HG02759 (cell line): ENCODE measurements around the gene DPH6.

Experiments used
- ATAC-seq: cut with Tn5 transposase; IDR thresholded peaks from one replicate; pipeline ENCODE4 v1.9.1; 2021; ENCODE audit warnings: mild to moderate bottlenecking, moderate library complexity; ENCODE audit not compliant: unreplicated experiment

DPH6 gene

DNA sequence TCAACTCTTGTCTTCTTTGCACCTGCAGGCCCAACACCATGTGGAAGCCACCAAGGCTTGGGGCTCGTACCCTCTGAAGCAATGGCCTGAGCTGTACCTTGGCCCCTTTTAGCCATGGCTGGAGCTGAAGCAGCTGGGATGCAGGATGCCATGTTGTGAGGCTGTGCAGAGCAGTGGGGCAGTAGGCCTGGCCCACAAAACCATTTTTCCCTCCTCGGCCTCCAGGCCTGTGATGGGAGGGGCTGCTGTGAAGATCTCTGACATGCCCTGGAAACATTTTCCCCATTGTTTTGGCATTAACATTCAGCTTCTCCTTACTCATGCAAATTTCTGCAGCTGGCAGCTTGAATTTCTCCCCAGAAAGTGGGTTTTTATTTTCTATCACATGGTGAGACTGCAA lies 58.5 kb downstream of the DPH6 start:
- no peak for ATAC-seq

DNA sequence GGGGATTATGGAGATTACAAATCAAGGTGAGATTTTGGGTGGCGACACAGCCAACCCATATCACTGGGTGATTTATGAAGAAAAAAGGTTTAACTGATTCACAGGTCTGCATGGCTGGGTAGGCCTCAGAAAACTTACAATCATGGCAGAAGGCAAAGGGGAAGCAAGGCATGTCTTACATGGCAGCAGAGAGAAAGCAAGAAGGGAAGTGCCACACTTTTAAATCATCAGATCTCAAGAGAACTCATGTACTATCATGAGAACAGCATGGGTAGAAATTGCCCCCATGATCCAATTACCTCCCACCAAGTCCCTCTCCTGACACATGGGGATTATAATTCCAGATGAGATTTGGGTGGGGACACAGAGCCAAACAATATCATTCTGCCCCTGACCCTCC lies 59.7 kb downstream of the DPH6 start:
- ATAC-seq: no peak

- ATAC-seq: no peak
Observed at GRCh38 chr15:35485411-35485810, 60.6 kb downstream of the DPH6 start.

DNA sequence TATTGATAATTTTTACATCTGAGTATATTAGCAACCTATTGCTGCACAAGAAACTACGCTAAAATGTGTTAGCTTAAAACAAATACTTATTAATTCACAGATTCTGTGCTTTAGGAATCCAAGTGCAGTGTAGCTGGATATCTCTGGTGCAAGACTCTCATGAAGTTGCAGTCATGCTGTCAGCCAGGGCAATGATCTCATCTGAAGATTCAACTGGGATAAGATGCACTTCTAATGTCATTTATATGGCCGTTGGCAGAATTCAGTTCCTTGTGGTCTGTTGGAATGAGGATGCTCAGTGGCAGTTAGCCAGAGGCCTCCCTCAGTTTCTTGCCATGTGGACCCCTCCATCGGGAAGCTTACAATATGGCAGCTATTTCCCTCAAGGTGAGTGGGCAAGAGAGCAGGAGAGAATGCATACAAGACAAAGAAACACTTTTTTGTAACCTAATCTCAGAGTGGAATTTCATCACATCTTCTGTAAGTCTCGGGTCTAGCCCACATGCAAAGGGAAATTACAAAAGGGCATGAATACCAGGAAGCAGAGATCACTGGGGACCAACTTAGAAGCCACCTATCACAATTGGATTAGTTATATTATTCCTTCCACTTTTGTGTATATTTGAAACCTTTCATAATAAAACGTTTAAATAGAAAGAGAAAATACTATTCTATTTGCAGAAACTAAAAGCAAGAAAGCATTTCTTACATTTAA lies 61.6 kb downstream of the DPH6 start:
- ATAC-seq: no peak

GRCh38 chr15:35481992-35482391 lies 64.0 kb downstream of the DPH6 start:
- ATAC-seq: no peak

GRCh38 chr15:35481064-35481463 lies 64.9 kb downstream of the DPH6 start:
- no peak for ATAC-seq

DNA sequence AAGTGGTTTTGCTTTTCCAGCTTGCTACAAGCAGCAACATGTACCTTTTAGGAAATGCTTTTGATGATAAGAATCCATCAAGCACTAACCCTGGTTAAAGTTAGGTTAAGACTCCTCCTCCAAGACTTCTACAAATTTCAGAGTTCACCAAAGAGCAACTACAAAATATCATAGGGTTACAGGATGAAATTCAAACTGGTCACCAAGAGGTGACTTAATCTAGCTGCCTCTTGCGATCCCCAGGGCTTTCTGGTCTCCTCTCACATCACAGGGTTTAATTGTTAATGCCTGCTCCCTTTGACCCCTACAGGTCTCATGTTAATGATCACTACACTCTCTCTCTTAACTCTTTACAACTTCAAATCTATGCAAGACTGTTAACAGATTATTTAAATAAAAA lies 66.5 kb downstream of the DPH6 start:
- no peak for ATAC-seq

DNA sequence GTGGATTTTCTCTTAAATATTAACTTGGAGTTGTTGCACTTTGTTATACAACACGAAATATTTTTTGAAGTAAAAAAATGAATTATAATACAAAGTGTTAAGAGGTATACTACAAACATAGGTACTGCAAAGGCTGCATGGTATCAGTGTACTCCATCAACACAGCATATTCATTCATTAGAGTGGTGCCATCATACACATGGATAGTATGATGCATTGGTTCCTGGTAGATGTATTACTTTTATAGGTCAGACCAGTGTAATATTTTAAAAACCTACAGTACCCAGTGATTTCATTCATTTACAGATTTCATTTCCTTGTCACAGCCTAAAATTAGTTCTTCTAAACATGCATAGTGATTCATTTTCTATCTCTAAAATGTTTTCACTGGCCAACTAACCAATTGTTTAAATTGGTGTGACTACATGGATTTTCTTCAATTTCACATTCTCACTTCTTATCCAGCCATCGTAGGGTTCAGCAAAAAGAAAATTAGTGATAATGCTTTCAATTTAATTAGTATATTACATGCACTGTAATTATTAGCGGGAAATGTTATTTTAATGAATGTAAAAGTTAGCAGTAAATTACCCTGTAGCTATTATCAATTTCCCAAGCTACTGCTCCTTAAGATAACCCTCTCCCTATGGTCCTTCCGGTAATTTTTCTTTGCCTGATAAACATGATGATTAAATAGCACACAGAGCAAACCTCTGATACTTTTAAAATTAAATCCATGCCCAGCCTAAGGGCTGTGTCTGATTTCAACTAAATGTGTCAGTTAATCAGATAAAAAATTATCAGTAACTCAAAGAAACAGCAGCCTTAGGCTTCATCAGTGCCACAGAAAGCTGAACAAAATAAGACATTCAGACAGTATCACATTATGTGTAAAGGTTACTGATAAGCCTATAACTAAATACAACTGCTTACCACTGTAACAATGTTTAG lies 68.4 kb downstream of the DPH6 start:
- ATAC-seq: no peak

DNA sequence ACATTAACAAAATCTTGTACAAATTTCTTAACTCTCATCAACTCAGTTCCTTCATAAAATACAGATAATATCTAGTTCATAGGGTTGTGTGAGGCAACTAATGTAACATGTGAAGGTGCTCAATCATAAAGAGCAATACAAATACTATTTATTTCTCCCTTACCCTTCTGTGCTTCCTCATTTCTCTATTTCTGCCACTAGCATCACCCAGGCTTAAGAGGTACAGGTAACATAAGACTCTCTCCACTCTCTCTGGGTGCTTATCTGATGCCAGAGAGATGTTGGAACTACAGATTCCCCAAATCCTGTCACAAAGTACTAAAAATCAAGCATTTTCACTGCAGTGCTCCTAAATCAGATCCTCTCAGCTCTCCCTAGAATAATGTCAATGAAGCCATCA lies 74.9 kb downstream of the DPH6 start:
- ATAC-seq: no peak

GRCh38 chr15:35470441-35470840 lies 75.5 kb downstream of the DPH6 start:
- no peak for ATAC-seq

DNA sequence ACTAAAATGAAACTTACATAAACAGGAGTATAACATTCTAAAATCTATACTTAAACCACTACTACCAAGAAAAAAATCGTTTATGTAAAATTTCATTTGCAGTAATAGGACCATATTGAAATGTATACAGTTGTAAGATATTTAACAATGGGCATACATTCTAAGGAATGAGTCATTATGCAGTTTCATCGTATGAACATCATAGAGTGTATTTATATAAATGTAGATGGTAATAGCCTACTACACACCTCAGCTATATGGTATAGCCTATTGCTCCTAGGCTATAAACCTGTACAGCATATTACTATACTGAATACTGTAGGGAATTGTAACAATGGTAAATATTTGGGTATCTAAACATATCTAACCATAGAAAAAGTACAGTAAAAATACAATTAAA lies 79.5 kb downstream of the DPH6 start:
- ATAC-seq: no peak

- ATAC-seq: no peak
Observed at GRCh38 chr15:35465783-35466182, 80.2 kb downstream of the DPH6 start.

- no peak for ATAC-seq
Observed at GRCh38 chr15:35460616-35461015, 85.3 kb downstream of the DPH6 start.

GRCh38 chr15:35458176-35458856 lies 87.6 kb downstream of the DPH6 start:
- no peak for ATAC-seq

DNA sequence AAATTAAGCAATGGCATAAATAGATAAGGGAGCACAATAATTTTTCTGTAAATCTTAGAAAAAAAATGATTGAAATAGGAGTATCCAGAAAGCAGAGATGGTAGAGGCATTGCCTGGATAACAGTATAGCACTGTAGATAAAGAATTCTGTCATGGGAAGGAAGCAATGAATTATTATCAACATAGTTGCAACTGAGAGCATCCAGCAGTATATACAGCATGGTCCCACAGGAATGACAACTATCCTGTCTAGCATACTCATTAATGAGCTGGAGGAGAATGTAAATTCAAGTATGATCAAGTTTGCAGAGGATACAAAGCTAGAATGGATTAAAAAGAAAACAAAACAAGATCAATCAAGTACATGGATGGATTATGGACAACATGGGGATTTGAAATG lies 90.8 kb downstream of the DPH6 start:
- ATAC-seq: no peak

DNA sequence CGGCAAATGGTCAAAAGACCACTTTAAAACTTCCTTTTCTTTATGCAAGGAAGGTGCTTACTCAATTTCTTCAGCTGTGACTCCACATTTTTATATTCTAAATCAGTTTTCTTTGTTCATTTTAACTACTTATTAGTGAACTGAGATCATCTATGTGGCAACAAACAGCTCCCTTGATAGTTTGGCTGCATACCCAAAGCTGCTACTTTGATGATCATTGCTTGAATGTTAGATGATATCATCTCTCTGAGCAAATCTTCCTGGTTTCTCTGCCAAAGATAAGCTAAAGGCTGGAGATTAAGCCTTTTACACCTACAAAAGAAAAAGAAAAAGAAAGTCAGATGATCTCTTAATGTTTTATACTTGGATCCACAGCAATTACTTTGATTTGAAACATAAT lies 95.5 kb downstream of the DPH6 start:
- ATAC-seq: no peak

- no peak for ATAC-seq
Observed at GRCh38 chr15:35448294-35448693, 97.7 kb downstream of the DPH6 start.

DNA sequence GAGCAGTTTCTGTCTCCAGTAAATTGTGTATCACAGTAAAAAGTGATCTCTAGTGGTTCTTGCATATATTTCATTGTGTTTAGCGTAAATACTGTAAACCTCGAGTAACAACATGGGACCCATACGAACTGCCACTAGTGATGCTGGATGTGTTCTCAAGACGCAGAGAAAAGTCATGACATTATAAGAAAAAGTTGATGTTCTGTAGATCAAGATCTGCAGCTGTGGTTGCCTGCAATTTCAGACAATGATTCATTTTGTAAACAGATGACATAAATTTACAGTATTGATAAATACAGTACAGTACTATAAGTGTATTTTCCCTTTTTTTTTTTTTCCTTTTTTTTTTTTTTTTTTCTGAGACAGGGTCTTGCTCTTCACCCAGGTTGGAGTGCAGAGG lies 100.1 kb downstream of the DPH6 start:
- no peak for ATAC-seq

DNA sequence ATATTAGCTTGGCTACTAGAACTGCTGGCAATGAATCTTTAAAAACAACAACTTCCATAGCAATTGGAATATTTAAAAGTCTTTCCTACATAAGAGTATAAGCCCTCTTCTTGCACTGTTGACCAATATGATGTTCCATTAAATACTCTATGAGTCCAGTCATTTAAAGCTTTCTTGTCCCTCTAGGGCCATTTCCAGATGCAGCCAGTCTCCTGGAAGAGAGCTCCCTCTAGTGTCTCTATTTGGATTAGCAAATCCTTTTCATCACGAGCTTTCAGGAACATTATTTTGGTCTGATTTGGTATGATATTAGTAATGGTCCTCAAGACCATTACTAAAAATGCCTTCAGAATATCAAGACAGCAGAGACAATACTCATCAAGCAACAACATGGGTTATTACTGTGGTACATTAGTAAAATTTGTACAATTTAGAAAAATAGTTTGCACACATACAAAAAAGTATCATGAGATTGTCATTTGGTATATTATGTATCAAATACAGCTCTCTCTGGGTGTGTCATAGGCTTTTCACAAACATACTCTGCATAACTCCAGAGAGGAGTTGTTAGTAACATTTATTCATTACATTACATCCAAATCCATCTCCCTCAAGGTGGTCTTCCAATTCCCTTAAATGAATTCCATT lies 101.3 kb downstream of the DPH6 start:
- ATAC-seq: peak; percentile 45

DNA sequence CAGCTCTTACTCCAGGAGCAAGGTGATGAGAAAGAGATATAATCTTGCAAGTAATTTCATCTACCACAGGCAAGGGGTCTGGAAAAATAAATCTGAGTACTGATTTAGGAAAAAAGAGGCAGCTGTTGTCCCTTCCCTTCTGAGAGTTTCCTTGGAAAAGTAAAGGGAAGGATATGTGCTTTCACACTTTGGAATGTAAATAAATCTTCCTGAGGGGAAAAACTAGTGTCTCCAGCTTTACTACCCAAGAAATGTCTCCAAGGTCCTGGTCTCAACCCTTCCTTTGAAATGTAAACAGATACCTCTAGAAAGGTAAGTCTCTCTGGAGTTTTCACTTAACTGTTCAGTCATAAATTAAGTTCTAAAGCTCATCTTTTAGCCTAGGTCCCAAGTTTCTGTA lies 102.6 kb downstream of the DPH6 start:
- ATAC-seq: no peak

DNA sequence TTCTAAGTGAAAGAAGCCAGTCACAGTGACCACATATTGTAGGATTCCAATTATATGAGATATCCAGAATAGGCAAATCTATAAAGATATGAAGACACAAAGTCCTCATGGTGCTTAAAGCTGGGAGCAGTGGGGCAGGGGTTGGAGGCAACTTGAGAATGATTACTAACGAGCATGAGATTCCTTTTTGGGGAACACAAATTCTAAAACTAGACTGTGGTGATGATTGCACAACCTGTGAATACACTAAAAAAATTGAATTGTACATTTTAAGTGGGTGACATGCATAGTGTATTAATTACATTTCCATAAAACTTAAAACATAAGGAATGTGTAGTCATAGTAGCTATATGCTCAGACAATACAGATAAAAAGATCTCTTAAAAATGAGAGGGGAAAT lies 103.2 kb downstream of the DPH6 start:
- no peak for ATAC-seq
